ENCODE results near the gene DHRS12.

Gene DHRS12

GRCh38 chr13:51746802-51747201 lies 57.2 kb downstream of the DHRS12 start:
- H3K4me2 ChIP-seq (ENCODE audit: insufficient read depth, low read length), result no peak overlapping the region
- H2AFZ ChIP-seq (ENCODE audit: low read depth, low read length), result no peak overlapping the region
- H3K9me3 ChIP-seq (ENCODE audit: insufficient read depth, low read length, severe bottlenecking), result peaks cover 13% of the 10 kb centered on the region
- no peak overlapping the region for H3K27ac ChIP-seq (ENCODE audit: low read length)
- no peaks in the 10 kb centered on the region for H3K4me1 ChIP-seq (ENCODE audit: insufficient read depth, low read length)
- TF ChIP-seq EZH2 (IDR thresholded peaks at IDR 0.05; ENCODE audit: borderline replicate concordance, low read depth, low read length, severe bottlenecking) (no peak), CTCF (IDR thresholded peaks at IDR 0.05; ENCODE audit: borderline replicate concordance, extremely low read depth, low read length, poor library complexity, severe bottlenecking) (no peak)
- H4K20me1 ChIP-seq (ENCODE audit: insufficient read depth, low read length), result no peaks in the 10 kb centered on the region
- H3K79me2 ChIP-seq (ENCODE audit: insufficient read depth, low read length), result no peaks in the 10 kb centered on the region
- no peak overlapping the region for H3K9ac ChIP-seq (ENCODE audit: low read depth, low read length)
- ATAC-seq (ENCODE audit: insufficient read depth, low read depth) (no peak), DNase-seq (no peak)
- H3K36me3 ChIP-seq (ENCODE audit: insufficient read depth, low read length), result peaks cover 29% of the 10 kb centered on the region
- no peaks in the 10 kb centered on the region for H3K27me3 ChIP-seq (ENCODE audit: insufficient read depth, low read length, poor library complexity)
- no peak overlapping the region for H3K4me3 ChIP-seq (ENCODE audit: low read depth in 1 of 2, low read length in 2 of 2)

- DNase-seq, result no peak
- TF ChIP-seq CTCF (IDR thresholded peaks at IDR 0.05; ENCODE audit: borderline replicate concordance, extremely low read depth, low read length, poor library complexity, severe bottlenecking) (no peak), EZH2 (IDR thresholded peaks at IDR 0.05; ENCODE audit: borderline replicate concordance, low read depth, low read length, severe bottlenecking) (no peak)
- peaks cover 35% of the 10 kb centered on the region for H3K36me3 ChIP-seq (ENCODE audit: insufficient read depth, low read length)
Observed at GRCh38 chr13:51745243-51745642, 58.7 kb downstream of the DHRS12 start.

GRCh38 chr13:51742611-51743010 lies 61.4 kb downstream of the DHRS12 start:
- Histone ChIP-seq H2AFZ (ENCODE audit: low read depth, low read length) (no peak overlapping the region), H3K9ac (ENCODE audit: low read depth, low read length) (no peak overlapping the region)
- ATAC-seq (ENCODE audit: insufficient read depth, low read depth), result no peak

More at GRCh38 chr13:51745243-51745642, 58.7 kb downstream of the DHRS12 start:
- ATAC-seq (ENCODE audit: insufficient read depth, low read depth), result no peak
- Histone ChIP-seq H3K4me2 (ENCODE audit: insufficient read depth, low read length) (no peak overlapping the region), H3K79me2 (ENCODE audit: insufficient read depth, low read length) (no peaks in the 10 kb centered on the region), H3K9me3 (ENCODE audit: insufficient read depth, low read length, severe bottlenecking) (peaks cover 13% of the 10 kb centered on the region), H3K4me1 (ENCODE audit: insufficient read depth, low read length) (no peaks in the 10 kb centered on the region), H3K27me3 (ENCODE audit: insufficient read depth, low read length, poor library complexity) (no peaks in the 10 kb centered on the region), H2AFZ (ENCODE audit: low read depth, low read length) (no peak overlapping the region), H3K4me3 (ENCODE audit: low read depth in 1 of 2, low read length in 2 of 2) (no peak overlapping the region), H3K9ac (ENCODE audit: low read depth, low read length) (no peak overlapping the region), H4K20me1 (ENCODE audit: insufficient read depth, low read length) (no peaks in the 10 kb centered on the region), H3K27ac (ENCODE audit: low read length) (no peak overlapping the region)

More at GRCh38 chr13:51742611-51743010, 61.4 kb downstream of the DHRS12 start:
- H4K20me1 ChIP-seq (ENCODE audit: insufficient read depth, low read length), result no peaks in the 10 kb centered on the region
- peaks cover 6% of the 10 kb centered on the region for H3K9me3 ChIP-seq (ENCODE audit: insufficient read depth, low read length, severe bottlenecking)
- no peaks in the 10 kb centered on the region for H3K79me2 ChIP-seq (ENCODE audit: insufficient read depth, low read length)
- H3K4me2 ChIP-seq (ENCODE audit: insufficient read depth, low read length), result no peak overlapping the region
- no peaks in the 10 kb centered on the region for H3K27me3 ChIP-seq (ENCODE audit: insufficient read depth, low read length, poor library complexity)
- no peaks in the 10 kb centered on the region for H3K4me1 ChIP-seq (ENCODE audit: insufficient read depth, low read length)
- H3K27ac ChIP-seq (ENCODE audit: low read length), result no peak overlapping the region
- no peak for DNase-seq
- TF ChIP-seq EZH2 (IDR thresholded peaks at IDR 0.05; ENCODE audit: borderline replicate concordance, low read depth, low read length, severe bottlenecking), result no peak
- TF ChIP-seq CTCF (IDR thresholded peaks at IDR 0.05; ENCODE audit: borderline replicate concordance, extremely low read depth, low read length, poor library complexity, severe bottlenecking), result no peak
- H3K36me3 ChIP-seq (ENCODE audit: insufficient read depth, low read length), result peaks cover 28% of the 10 kb centered on the region; the same call in 1 of the 2 replicates
- H3K4me3 ChIP-seq (ENCODE audit: low read depth in 1 of 2, low read length in 2 of 2), result no peak overlapping the region

Measured in DND-41 (cell line).